Caco-2 (cell line): ENCODE results near the gene DOC2A. TPM values are rescaled to one million over a fixed set of nuclear protein-coding genes. Genes with fewer than 3 reads are reported as not detected.
A peak's percentile ranks its signal among the peaks of the same experiment; 100 is the strongest.

Experiments used
- BruUV-seq: library from RNA; stranded (reverse); fragments of 400-500 nt; replicated peaks from 2 replicates; lab custom pipeline; 2021; lab: Mats Ljungman, UMichigan
- CTCF ChIA-PET: fragments of 300-600 bp; sonication (Branson Sonifier 250); formaldehyde crosslinking; loops from one replicate; lab custom pipeline; 2022; ENCODE audit warnings: antibody characterized with exemption; lab: Charles Lee
- POLR2A ChIA-PET: fragments of 300-600 bp; sonication (Branson Sonifier 250); formaldehyde crosslinking; loops from one replicate; lab custom pipeline; 2022; ENCODE audit warnings: antibody characterized with exemption; lab: Charles Lee
- DNase-seq, 2 experiments: peaks; one replicate each; pipeline versions ENCODE4 v3.0.0 to v3.0.0-alpha.2; 2020 to 2022
- H3K27me3 ChIP-seq: replicated peaks from 2 replicates; pipeline ENCODE4 v1.6.0; 2011; ENCODE audit warnings: low read length; ENCODE audit not compliant: control insufficient read depth, insufficient read depth
- H3K36me3 ChIP-seq: 2 replicates; pipeline ENCODE4 v1.5.1; 2011; ENCODE audit warnings: low read length; ENCODE audit not compliant: control insufficient read depth, insufficient read depth
- H3K4me1 ChIP-seq: fragments of 250-450 bp; sonication (Bioruptor Pico); 2 replicates; pipeline ENCODE4 v1.5.1; 2020; ENCODE audit warnings: mild to moderate bottlenecking
- H3K4me3 ChIP-seq: 2 replicates; pipeline ENCODE4 v1.5.1; 2011; ENCODE audit warnings: low read depth, mild to moderate bottlenecking, control low read depth, low read length
- H3K9me3 ChIP-seq: fragments of 250-450 bp; sonication (Bioruptor Pico); 2 replicates; pipeline ENCODE4 v1.5.1; 2020; ENCODE audit warnings: mild to moderate bottlenecking, moderate library complexity
- H3K27ac Mint-ChIP-seq: one replicate; pipeline ENCODE4 v1.8.0; 2022; ENCODE audit warnings: mixed read lengths; ENCODE audit not compliant: unreplicated experiment
- H3K27me3 Mint-ChIP-seq: one replicate; pipeline ENCODE4 v1.8.0; 2022; ENCODE audit warnings: mixed read lengths; ENCODE audit not compliant: insufficient read depth, unreplicated experiment
- H3K36me3 Mint-ChIP-seq: one replicate; pipeline ENCODE4 v1.8.0; 2022; ENCODE audit warnings: mild to moderate bottlenecking, mixed read lengths; ENCODE audit not compliant: insufficient read depth, unreplicated experiment
- H3K4me1 Mint-ChIP-seq: one replicate; pipeline ENCODE4 v1.8.0; 2022; ENCODE audit warnings: low read depth, mixed read lengths; ENCODE audit not compliant: unreplicated experiment
- H3K4me3 Mint-ChIP-seq: one replicate; pipeline ENCODE4 v1.8.0; 2022; ENCODE audit warnings: mild to moderate bottlenecking, moderate library complexity, mixed read lengths; ENCODE audit not compliant: unreplicated experiment
- H3K9me3 Mint-ChIP-seq: one replicate; pipeline ENCODE4 v1.8.0; 2022; ENCODE audit warnings: mixed read lengths; ENCODE audit not compliant: unreplicated experiment
- intact Hi-C: fragments of 100-400 bp; cut with micrococcal nuclease; formaldehyde crosslinking; loops from one replicate; pipeline ENCODE4 v1.10.0; 2022; ENCODE audit not compliant: unreplicated experiment
- total RNA-seq: library from RNA; stranded (reverse); gene quantifications from 2 replicates; pipeline ENCODE4 v1.2.3, GENCODE V29; 2022
- TF ChIP-seq, protein P1 (sequence below), 2 experiments: fragments of 200-600 bp in 1 of 2; IDR thresholded peaks; 1 replicate in 1 of 2; 2 replicates in 1 of 2; pipeline versions ENCODE4 v1.5.1 to v1.8.0; 2011 to 2022; ENCODE audit warnings: antibody characterized with exemption in 1 of 2, control low read depth in 1 of 2, inconsistent platforms in 1 of 2, low read depth in 1 of 2, low read length in 1 of 2, mild to moderate bottlenecking in 1 of 2, moderate library complexity in 1 of 2; ENCODE audit not compliant: insufficient read depth in 1 of 2, severe bottlenecking in 1 of 2, unreplicated experiment in 1 of 2

The DOC2A gene
- total RNA-seq, 1 experiment from 2014 or later = 3.5 TPM

DNA sequence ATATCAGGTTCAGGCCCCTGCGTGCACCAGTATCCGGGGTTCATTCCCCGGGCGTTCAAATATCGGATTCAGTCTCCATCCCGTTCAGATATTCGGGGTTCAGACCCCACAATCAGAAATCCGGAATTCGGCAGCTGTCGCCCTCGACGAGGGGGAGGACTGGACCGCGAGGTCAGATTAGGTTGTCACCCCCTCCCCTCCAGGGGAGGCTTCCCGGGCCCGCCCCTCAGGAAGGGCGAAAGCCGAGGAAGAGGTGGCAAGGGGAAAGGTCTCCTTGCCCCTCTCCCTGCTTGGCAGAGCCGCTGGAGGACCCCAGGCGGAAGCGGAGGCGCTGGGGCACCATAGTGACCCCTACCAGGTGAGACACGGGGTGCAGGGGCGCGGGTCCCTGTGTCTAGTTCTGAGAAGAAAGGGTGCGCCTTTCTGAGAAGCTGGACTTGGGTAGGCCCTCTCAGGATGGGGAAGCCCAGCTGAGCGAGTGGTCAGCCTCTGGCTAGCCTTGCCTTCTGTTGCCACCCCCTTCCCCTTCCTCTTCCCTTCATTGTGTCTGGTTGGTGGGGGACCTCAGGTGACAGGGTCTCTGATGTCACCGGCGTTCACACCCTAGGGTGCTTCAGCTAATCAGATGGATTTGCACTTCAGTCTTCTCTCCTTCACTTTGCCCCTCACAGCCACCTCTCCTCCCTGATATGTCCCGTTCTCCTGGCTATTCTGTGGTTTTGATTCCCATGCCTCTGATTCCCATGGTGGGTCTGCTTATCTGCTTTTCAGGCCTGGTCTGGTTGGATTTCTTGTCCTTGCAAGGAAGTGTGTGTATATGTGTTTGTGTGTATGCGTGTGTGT, 36.3 kb downstream of the DOC2A start:
- H3K4me1 Mint-ChIP-seq = peaks cover 16% of the 10 kb centered on the region
- ChIA-PET POLR2A (interaction anchor here (1.1 to 1.4 kb wide), 2 partner anchors 91 to 294 kb away, joined by 3 to 12 read pairs; partner anchors contain the start of gene ALDOA), CTCF (interaction anchor here (1.5 kb wide), 2 partner anchors 13 to 48 kb away, joined by 9 to 13 read pairs; partner anchors contain the start of genes KCTD13 and TMEM219)
- H3K27me3 Mint-ChIP-seq = no peaks in the 10 kb centered on the region
- Histone ChIP-seq H3K4me1 (0 out of 2 replicates have a peak, but pooled peaks cover 9% of the 10 kb centered on the region), H3K4me3 (peak overlapping the region; percentile 50), H3K27me3 (no peaks in the 10 kb centered on the region), H3K9me3 (no peaks in the 10 kb centered on the region), H3K36me3 (peaks cover 5% of the 10 kb centered on the region)
- TF ChIP-seq, protein P1, sequence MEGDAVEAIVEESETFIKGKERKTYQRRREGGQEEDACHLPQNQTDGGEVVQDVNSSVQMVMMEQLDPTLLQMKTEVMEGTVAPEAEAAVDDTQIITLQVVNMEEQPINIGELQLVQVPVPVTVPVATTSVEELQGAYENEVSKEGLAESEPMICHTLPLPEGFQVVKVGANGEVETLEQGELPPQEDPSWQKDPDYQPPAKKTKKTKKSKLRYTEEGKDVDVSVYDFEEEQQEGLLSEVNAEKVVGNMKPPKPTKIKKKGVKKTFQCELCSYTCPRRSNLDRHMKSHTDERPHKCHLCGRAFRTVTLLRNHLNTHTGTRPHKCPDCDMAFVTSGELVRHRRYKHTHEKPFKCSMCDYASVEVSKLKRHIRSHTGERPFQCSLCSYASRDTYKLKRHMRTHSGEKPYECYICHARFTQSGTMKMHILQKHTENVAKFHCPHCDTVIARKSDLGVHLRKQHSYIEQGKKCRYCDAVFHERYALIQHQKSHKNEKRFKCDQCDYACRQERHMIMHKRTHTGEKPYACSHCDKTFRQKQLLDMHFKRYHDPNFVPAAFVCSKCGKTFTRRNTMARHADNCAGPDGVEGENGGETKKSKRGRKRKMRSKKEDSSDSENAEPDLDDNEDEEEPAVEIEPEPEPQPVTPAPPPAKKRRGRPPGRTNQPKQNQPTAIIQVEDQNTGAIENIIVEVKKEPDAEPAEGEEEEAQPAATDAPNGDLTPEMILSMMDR (IDR thresholded peaks at IDR 0.05; ENCODE audit: insufficient read depth in 1 of 2, low read depth in 1 of 2, low read length in 1 of 2, severe bottlenecking in 1 of 2, unreplicated experiment in 1 of 2) = no peak
- intact Hi-C loops = loop anchor here (10.0 kb wide), 1 partner anchor 110 kb away; the partner anchor contains the start of gene CDIPT
- peaks cover 36% of the 10 kb centered on the region for H3K36me3 Mint-ChIP-seq
- H3K9me3 Mint-ChIP-seq = no peaks in the 10 kb centered on the region
- DNase-seq = no peak
- TSS peak; percentile 21 for BruUV-seq
- peak overlapping the region; percentile 88 for H3K4me3 Mint-ChIP-seq
- peak overlapping the region; percentile 77 for H3K27ac Mint-ChIP-seq

DNA sequence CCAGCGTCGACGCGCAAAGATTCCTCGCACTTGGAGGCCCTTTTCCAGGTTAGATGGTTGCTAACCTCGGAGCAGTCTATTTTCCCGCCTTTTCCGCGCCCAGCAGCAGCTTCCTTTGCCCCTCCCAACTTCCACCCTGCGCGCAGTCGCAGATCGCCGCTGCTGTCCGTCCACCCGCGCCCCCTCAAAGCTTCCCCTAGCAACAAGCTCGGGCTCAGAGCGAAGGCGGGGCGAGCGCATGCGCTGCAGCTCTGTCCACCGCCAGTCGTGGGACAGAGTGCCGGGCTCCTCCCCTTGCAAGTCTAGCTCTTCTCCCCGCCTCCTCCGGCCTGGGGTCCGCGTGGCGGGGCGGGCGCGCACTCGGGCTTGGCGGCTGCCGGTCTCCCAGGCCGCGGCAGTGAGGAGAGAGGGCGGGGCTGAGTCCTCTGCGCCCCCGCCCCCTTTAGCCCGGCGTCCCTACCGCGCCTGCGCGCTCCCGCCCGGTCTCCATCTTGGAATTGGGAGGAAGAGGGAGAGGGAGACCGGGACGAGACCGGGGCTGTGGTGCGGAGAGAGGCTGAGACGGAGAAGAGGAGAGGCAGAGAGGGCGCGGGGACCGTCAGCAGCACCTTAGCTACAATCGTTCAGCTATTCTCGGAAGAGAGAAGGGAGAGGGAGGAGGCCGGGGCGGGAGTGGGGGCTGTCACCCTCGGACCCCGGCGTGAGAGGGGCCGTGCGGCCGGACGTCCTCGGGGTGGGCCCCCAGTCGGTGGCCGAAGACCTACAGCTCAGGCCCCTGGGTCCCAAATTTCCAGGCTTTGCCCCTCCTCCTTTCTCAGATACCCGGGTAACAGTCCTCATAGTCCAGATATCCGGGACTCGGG, 37.2 kb downstream of the DOC2A start, which contains the start of gene TAOK2:
TAOK2 (plus strand) TSS at position 485 of the 863 bp plus-strand sequence. CDS start 3,905 bp downstream, outside the sequence.
- H3K4me1 Mint-ChIP-seq = peaks cover 16% of the 10 kb centered on the region
- CTCF ChIA-PET = interaction anchor here (0.6 to 1.5 kb wide), 19 partner anchors 12 to 478 kb away, joined by 3 to 13 read pairs (median 4); partner anchors contain the start of genes ASPHD1, HIRIP3, KCTD13 and PAGR1
- Histone ChIP-seq H3K4me3 (peak within 1 kb of the TSS; percentile 50), H3K27me3 (no peaks in the 10 kb centered on the region), H3K36me3 (0 out of 2 replicates have a peak, but pooled peaks cover 3% of the 10 kb centered on the region), H3K4me1 (0 out of 2 replicates have a peak, but pooled peaks cover 9% of the 10 kb centered on the region), H3K9me3 (no peaks in the 10 kb centered on the region)
- no TSS peak for BruUV-seq
- TF ChIP-seq, protein P1 (IDR thresholded peaks at IDR 0.05; ENCODE audit: insufficient read depth in 1 of 2, low read depth in 1 of 2, low read length in 1 of 2, severe bottlenecking in 1 of 2, unreplicated experiment in 1 of 2) = no peak
- peak within 1 kb of the TSS; percentile 88 for H3K4me3 Mint-ChIP-seq
- H3K27ac Mint-ChIP-seq = peak within 1 kb of the TSS; percentile 77
- POLR2A ChIA-PET = interaction anchor here (0.6 to 1.5 kb wide), 16 partner anchors 11 to 295 kb away, joined by 3 to 18 read pairs (median 6); partner anchors contain the start of genes ALDOA, ASPHD1, HIRIP3 and KCTD13
- H3K9me3 Mint-ChIP-seq = no peaks in the 10 kb centered on the region
- H3K36me3 Mint-ChIP-seq = peaks cover 35% of the 10 kb centered on the region
- DNase-seq = peak; percentile 99
- H3K27me3 Mint-ChIP-seq = no peaks in the 10 kb centered on the region
- intact Hi-C loops = loop anchor here (1.0 to 10.0 kb wide), 2 partner anchors 47 to 109 kb away; partner anchors contain the start of genes CDIPT and KCTD13
